H1 (cell line): ENCODE measurements around the gene SOX8.

Experiments used
- CBX5 ChIP-seq: fragments of 300-800, 300-1000 bp; sonication (generic); IDR thresholded peaks from 2 replicates; pipeline ENCODE4 v1.7.1; 2016; ENCODE audit warnings: antibody characterized with exemption, low read length, low read depth
- CTCF ChIP-seq, 3 experiments: IDR thresholded peaks; 1 replicate in 2 of 3; 2 replicates in 1 of 3; pipeline versions ENCODE4 v1.5.1 to v1.6.1; 2011; ENCODE audit warnings: low read length in 3 of 3, mild to moderate bottlenecking in 3 of 3, inconsistent platforms in 2 of 3, low read depth in 1 of 3, moderate library complexity in 1 of 3; ENCODE audit not compliant: insufficient read depth in 1 of 3; ENCODE audit errors: control extremely low read depth in 1 of 3
- EGR1 ChIP-seq: IDR thresholded peaks from 2 replicates; pipeline ENCODE4 v1.6.1; 2011; ENCODE audit warnings: low read depth, low read length, borderline replicate concordance
- GTF2F1 ChIP-seq: IDR thresholded peaks from 2 replicates; pipeline ENCODE4 v1.6.1; 2012; ENCODE audit warnings: low read depth, low read length, improper control_type of control experiment, borderline replicate concordance
- JUN ChIP-seq: IDR thresholded peaks from 2 replicates; pipeline ENCODE4 v1.6.1; 2011; ENCODE audit warnings: low read depth, mild to moderate bottlenecking, improper control_type of control experiment, low read length
- JUND ChIP-seq: IDR thresholded peaks from 2 replicates; pipeline ENCODE4 v1.6.1; 2011; ENCODE audit warnings: mild to moderate bottlenecking, improper control_type of control experiment, low read length
- KDM1A ChIP-seq: fragments of 200-600, 300-600 bp; sonication (generic); IDR thresholded peaks from 2 replicates; pipeline ENCODE4 v1.7.1; 2016; ENCODE audit warnings: mild to moderate bottlenecking, low read length, borderline replicate concordance
- MAFK ChIP-seq: IDR thresholded peaks from 2 replicates; pipeline ENCODE4 v1.6.1; 2012; ENCODE audit warnings: low read depth, mild to moderate bottlenecking, improper control_type of control experiment, low read length
- NANOG ChIP-seq: IDR thresholded peaks from 2 replicates; pipeline ENCODE4 v1.6.1; 2011; ENCODE audit warnings: low read length, low read depth, mild to moderate bottlenecking, inconsistent platforms; ENCODE audit not compliant: insufficient read depth, poor library complexity, severe bottlenecking
- POLR2A ChIP-seq, 2 experiments: IDR thresholded peaks; 1 replicate in 1 of 2; 2 replicates in 1 of 2; pipeline ENCODE4 v1.6.1; 2011; ENCODE audit warnings: low read depth in 2 of 2, low read length in 2 of 2, mild to moderate bottlenecking in 2 of 2; ENCODE audit errors: control extremely low read depth in 1 of 2
- POLR2AphosphoS5 ChIP-seq: IDR thresholded peaks from 2 replicates; pipeline ENCODE4 v1.6.1; 2011; ENCODE audit warnings: low read depth, low read length
- TEAD4 ChIP-seq: IDR thresholded peaks from 2 replicates; pipeline ENCODE4 v1.6.1; 2012; ENCODE audit warnings: low read depth, low read length, inconsistent platforms, mixed read lengths

DNA sequence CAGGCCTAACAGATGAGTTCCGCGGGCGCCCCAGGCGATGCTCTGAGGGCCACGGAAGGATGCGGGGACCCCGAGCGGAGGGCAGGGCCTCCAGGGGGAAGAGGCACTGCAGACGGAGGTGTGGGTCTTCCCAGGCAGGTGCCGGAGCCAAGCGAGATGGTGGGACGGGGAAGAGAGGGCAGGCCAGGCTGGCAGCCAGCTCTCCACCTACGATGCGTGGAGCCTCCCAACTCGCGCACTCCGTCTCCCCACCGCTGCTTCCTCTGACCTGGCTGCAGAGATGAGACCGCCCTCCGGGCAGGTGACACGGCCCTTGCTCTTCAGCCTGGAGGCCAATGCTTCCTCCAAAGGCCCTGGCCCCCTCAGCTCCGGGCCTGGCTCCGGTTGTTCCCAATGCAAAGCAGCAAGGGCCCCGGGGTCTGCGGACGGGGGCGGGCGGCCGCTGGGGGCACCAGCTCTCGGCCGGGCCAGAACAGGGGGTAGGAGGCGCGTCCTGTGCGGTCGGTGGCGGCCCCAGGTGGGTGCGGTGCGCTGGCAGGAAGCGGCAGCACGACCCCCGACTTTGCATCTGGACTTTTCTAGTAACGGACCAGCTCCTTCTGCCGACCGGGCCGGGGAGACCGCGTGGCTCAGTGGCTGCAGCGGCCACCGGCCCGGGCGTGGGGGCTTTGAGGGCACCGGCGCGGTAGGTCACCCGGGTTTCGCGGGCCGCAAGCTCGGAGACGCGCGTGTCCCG is 1.5 kb upstream of the SOX8 start:
- TF ChIP-seq MAFK: no peak
- TF ChIP-seq POLR2A (IDR thresholded peaks at IDR 0.05; ENCODE audit: control extremely low read depth in 1 of 2, low read depth in 2 of 2, low read length in 2 of 2): no peak
- TF ChIP-seq TEAD4: no peak
- TF ChIP-seq CBX5: no peak
- TF ChIP-seq POLR2AphosphoS5: no peak
- no peak for TF ChIP-seq CTCF (IDR thresholded peaks at IDR 0.05; ENCODE audit: control extremely low read depth in 1 of 3, insufficient read depth in 1 of 3, low read depth in 1 of 3, low read length in 3 of 3)
- no peak for TF ChIP-seq EGR1
- TF ChIP-seq JUN: no peak
- no peak for TF ChIP-seq GTF2F1
- TF ChIP-seq NANOG: no peak
- TF ChIP-seq KDM1A: no peak
- no peak for TF ChIP-seq JUND
